ENCODE measurements around the gene FKRP. TPM values are rescaled to one million over a fixed set of nuclear protein-coding genes. Genes with fewer than 3 reads are reported as not detected.
A peak's percentile ranks its signal among the peaks of the same experiment; 100 is the strongest.

The FKRP gene
- total RNA-seq, 1 experiment from 2014 or later: 19.4 TPM

DNA sequence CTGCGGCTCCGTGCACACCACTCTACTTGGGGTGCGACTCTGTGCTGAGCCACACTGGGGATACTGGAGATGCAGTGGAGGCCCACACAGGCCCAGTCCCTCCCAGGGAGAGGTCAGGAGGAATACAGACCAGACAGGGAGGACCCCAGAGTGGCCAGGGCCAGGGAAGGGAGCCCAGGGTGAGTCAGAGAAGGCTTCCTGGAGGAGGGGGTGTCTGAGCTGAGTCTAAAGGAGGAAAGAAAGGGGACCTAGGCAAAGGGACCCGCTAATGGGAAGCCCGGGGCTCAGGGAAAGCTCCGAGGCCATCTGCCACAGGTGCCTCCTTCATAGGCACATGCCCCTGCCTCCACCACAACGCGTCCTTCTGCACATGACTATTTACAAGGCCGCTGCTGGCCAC is 15.7 kb upstream of the FKRP start:
- DNase-seq (ENCODE audit: low read depth, low spot score) (no peak), ATAC-seq (no peak)
- peaks cover 84% of the 10 kb centered on the region for H3K79me2 ChIP-seq (ENCODE audit: insufficient read depth, low read length)
- intact Hi-C loops (cut with micrococcal nuclease): no loop called here
- H2AFZ ChIP-seq (ENCODE audit: low read depth, low read length, poor library complexity, severe bottlenecking): no peak overlapping the region
- H3K27me3 ChIP-seq (ENCODE audit: insufficient read depth, low read length): no peaks in the 10 kb centered on the region
- H3K9ac ChIP-seq (ENCODE audit: low read length): no peak overlapping the region
- H3K4me1 ChIP-seq (ENCODE audit: control insufficient read depth in 1 of 2, insufficient read depth in 2 of 2, low read length in 2 of 2): peaks cover 0 to 16% of the 10 kb centered on the region in 2 experiments; a peak in 2 of 4 replicates
- H4K20me1 ChIP-seq (ENCODE audit: insufficient read depth): peaks cover 9% of the 10 kb centered on the region; the same call in 1 of the 2 replicates
- ChIA-PET RAD21 (ENCODE audit: low non-redundant PET in 1 of 2, low total read pairs in 2 of 2, uncharacterized antibody in 2 of 2, unreplicated experiment in 2 of 2) (no interaction called here), CTCF (interaction anchor here (1.0 to 1.2 kb wide), 2 partner anchors 12 to 16 kb away, joined by 3 to 4 read pairs; no protein-coding TSS in a partner anchor), POLR2A (no interaction called here)
- H3K27ac ChIP-seq (ENCODE audit: low read depth, low read length): no peak overlapping the region
- no peak overlapping the region for H3K4me2 ChIP-seq (ENCODE audit: low read length)
- H3K9me2 ChIP-seq (ENCODE audit: insufficient read depth): no peaks in the 10 kb centered on the region
- peaks cover 54 to 62% of the 10 kb centered on the region in 2 experiments for H3K36me3 ChIP-seq (ENCODE audit: control insufficient read depth in 1 of 2, insufficient read depth in 2 of 2, low read length in 2 of 2)
- BruUV-seq (replicated peaks): no TSS peak
- TF ChIP-seq ELF1 (IDR thresholded peaks at IDR 0.05; ENCODE audit: borderline replicate concordance, low read depth) (no peak), EZH2 (IDR thresholded peaks at IDR 0.05) (no peak), POLR2AphosphoS5 (IDR thresholded peaks at IDR 0.05; ENCODE audit: low read depth, low read length) (no peak), FOSL1 (IDR thresholded peaks at IDR 0.05; ENCODE audit: low read depth) (no peak), ZFX (IDR thresholded peaks at IDR 0.05) (no peak), YY1 (IDR thresholded peaks at IDR 0.05; ENCODE audit: extremely low read depth, insufficient replicate concordance, low read depth, low read length) (no peak)
- no peak overlapping the region for H3K4me3 ChIP-seq (replicated peaks in 1 of 2; ENCODE audit: low read depth in 1 of 2, low read length in 2 of 2)
- no peaks in the 10 kb centered on the region for H3K9me3 ChIP-seq (ENCODE audit: control insufficient read depth in 1 of 2, insufficient read depth in 1 of 2, low read depth in 1 of 2, low read length in 2 of 2)

DNA sequence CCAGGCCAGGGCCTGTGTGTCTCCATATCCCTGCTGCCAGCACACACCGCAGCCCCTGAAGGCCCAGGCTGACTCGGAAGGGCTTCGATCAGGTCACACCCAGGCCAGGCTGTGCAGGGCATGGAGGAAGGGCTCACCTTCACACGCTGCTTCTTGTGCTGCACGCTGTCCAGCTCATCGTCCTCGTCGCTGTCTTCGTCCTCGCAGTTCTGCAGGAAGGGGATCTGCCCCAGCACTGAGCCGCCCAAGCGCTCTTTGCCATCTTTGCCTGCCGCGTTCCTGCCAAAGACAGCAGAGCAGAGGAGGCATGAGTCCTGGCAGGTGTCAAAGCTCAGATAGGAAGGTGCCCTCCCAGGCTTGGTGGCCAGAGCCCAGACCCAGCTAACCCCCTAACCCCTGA is 15.3 kb upstream of the FKRP start:
- Histone ChIP-seq H4K20me1 (ENCODE audit: insufficient read depth) (peaks cover 9% of the 10 kb centered on the region; the same call in 1 of the 2 replicates), H3K79me2 (ENCODE audit: insufficient read depth, low read length) (peaks cover 88% of the 10 kb centered on the region)
- POLR2A ChIA-PET: no interaction called here
- TF ChIP-seq YY1 (IDR thresholded peaks at IDR 0.05; ENCODE audit: extremely low read depth, insufficient replicate concordance, low read depth, low read length) (no peak), POLR2AphosphoS5 (IDR thresholded peaks at IDR 0.05; ENCODE audit: low read depth, low read length) (no peak), SIN3A (IDR thresholded peaks at IDR 0.05; ENCODE audit: low read depth) (no peak), ZFX (IDR thresholded peaks at IDR 0.05) (no peak), ZNF274 (IDR thresholded peaks at IDR 0.05; ENCODE audit: low read depth, low read length) (no peak), ELF1 (IDR thresholded peaks at IDR 0.05; ENCODE audit: borderline replicate concordance, low read depth) (no peak), SP1 (IDR thresholded peaks at IDR 0.05; ENCODE audit: low read depth) (no peak), JUND (IDR thresholded peaks at IDR 0.05) (no peak), TCF7L2 (IDR thresholded peaks at IDR 0.05; ENCODE audit: borderline replicate concordance, extremely low read depth, insufficient read depth, insufficient read length) (no peak), EGR1 (IDR thresholded peaks at IDR 0.05; ENCODE audit: low read depth) (no peak), CEBPB (IDR thresholded peaks at IDR 0.05; ENCODE audit: low read depth) (no peak), EZH2phosphoT487 (IDR thresholded peaks at IDR 0.05; ENCODE audit: borderline replicate concordance) (no peak)
- TF ChIP-seq, protein P1, sequence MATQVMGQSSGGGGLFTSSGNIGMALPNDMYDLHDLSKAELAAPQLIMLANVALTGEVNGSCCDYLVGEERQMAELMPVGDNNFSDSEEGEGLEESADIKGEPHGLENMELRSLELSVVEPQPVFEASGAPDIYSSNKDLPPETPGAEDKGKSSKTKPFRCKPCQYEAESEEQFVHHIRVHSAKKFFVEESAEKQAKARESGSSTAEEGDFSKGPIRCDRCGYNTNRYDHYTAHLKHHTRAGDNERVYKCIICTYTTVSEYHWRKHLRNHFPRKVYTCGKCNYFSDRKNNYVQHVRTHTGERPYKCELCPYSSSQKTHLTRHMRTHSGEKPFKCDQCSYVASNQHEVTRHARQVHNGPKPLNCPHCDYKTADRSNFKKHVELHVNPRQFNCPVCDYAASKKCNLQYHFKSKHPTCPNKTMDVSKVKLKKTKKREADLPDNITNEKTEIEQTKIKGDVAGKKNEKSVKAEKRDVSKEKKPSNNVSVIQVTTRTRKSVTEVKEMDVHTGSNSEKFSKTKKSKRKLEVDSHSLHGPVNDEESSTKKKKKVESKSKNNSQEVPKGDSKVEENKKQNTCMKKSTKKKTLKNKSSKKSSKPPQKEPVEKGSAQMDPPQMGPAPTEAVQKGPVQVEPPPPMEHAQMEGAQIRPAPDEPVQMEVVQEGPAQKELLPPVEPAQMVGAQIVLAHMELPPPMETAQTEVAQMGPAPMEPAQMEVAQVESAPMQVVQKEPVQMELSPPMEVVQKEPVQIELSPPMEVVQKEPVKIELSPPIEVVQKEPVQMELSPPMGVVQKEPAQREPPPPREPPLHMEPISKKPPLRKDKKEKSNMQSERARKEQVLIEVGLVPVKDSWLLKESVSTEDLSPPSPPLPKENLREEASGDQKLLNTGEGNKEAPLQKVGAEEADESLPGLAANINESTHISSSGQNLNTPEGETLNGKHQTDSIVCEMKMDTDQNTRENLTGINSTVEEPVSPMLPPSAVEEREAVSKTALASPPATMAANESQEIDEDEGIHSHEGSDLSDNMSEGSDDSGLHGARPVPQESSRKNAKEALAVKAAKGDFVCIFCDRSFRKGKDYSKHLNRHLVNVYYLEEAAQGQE (IDR thresholded peaks at IDR 0.05; ENCODE audit: low read depth): no peak
- TF ChIP-seq, protein P2, sequence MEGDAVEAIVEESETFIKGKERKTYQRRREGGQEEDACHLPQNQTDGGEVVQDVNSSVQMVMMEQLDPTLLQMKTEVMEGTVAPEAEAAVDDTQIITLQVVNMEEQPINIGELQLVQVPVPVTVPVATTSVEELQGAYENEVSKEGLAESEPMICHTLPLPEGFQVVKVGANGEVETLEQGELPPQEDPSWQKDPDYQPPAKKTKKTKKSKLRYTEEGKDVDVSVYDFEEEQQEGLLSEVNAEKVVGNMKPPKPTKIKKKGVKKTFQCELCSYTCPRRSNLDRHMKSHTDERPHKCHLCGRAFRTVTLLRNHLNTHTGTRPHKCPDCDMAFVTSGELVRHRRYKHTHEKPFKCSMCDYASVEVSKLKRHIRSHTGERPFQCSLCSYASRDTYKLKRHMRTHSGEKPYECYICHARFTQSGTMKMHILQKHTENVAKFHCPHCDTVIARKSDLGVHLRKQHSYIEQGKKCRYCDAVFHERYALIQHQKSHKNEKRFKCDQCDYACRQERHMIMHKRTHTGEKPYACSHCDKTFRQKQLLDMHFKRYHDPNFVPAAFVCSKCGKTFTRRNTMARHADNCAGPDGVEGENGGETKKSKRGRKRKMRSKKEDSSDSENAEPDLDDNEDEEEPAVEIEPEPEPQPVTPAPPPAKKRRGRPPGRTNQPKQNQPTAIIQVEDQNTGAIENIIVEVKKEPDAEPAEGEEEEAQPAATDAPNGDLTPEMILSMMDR (IDR thresholded peaks at IDR 0.05 in 2 of 3, conservative IDR thresholded peaks at IDR 0.05 in 1 of 3; ENCODE audit: borderline replicate concordance in 1 of 3, insufficient read depth in 1 of 3, low read depth in 2 of 3, low read length in 2 of 3): no peak

More for the DNA sequence above, 15.3 kb upstream of the FKRP start:
- Histone ChIP-seq H3K9me2 (ENCODE audit: insufficient read depth) (no peaks in the 10 kb centered on the region), H3K9me3 (ENCODE audit: control insufficient read depth in 1 of 2, insufficient read depth in 1 of 2, low read depth in 1 of 2, low read length in 2 of 2) (no peaks in the 10 kb centered on the region), H3K4me2 (ENCODE audit: low read length) (no peak overlapping the region), H3K4me3 (replicated peaks in 1 of 2; ENCODE audit: low read depth in 1 of 2, low read length in 2 of 2) (no peak overlapping the region), H3K27ac (ENCODE audit: low read depth, low read length) (peak overlapping the region; percentile 28; the same call in 1 of the 2 replicates), H3K36me3 (ENCODE audit: control insufficient read depth in 1 of 2, insufficient read depth in 2 of 2, low read length in 2 of 2) (peaks cover 53 to 58% of the 10 kb centered on the region in 2 experiments), H2AFZ (ENCODE audit: low read depth, low read length, poor library complexity, severe bottlenecking) (no peak overlapping the region), H3K9ac (ENCODE audit: low read length) (no peak overlapping the region), H3K4me1 (ENCODE audit: control insufficient read depth in 1 of 2, insufficient read depth in 2 of 2, low read length in 2 of 2) (peaks cover 0 to 16% of the 10 kb centered on the region in 2 experiments; a peak in 2 of 4 replicates), H3K27me3 (ENCODE audit: insufficient read depth, low read length) (no peaks in the 10 kb centered on the region)
- DNase-seq (ENCODE audit: low read depth, low spot score) (no peak), ATAC-seq (no peak)
- intact Hi-C loops (cut with micrococcal nuclease): no loop called here
- ChIA-PET CTCF (interaction anchor here (1.0 to 1.3 kb wide), 3 partner anchors 13 to 69 kb away, joined by 3 to 4 read pairs (median 4); partner anchors contain the start of gene DACT3), RAD21 (ENCODE audit: low non-redundant PET in 1 of 2, low total read pairs in 2 of 2, uncharacterized antibody in 2 of 2, unreplicated experiment in 2 of 2) (no interaction called here)
- no TSS peak for BruUV-seq (replicated peaks)
